ENCODE results near the gene CDH4. TPM values are rescaled to one million over a fixed set of nuclear protein-coding genes. Genes with fewer than 3 reads are reported as not detected.

Gene CDH4
- total RNA-seq, 1 experiment from 2014 or later = not detected

DNA sequence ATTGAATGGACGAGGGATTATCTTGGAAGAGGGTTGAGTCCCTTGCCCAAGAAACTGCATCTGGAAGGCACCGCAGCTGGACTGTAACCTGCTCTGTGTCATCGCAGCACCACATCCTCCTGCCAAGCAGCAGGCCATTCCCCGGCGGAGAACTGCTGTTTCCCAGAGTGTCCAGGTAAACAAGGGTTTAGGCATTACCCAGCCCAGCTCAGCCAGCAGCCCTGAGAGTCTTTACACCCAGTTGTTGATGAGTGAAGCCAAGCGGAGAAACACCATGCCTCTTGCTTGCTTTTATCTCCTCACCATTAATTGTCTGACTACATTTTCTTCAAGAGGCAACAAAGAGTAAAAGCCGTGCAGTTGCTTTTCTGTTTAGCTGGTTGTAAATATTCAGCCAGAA lies 104.1 kb downstream of the CDH4 start:
- TF ChIP-seq, protein P1, sequence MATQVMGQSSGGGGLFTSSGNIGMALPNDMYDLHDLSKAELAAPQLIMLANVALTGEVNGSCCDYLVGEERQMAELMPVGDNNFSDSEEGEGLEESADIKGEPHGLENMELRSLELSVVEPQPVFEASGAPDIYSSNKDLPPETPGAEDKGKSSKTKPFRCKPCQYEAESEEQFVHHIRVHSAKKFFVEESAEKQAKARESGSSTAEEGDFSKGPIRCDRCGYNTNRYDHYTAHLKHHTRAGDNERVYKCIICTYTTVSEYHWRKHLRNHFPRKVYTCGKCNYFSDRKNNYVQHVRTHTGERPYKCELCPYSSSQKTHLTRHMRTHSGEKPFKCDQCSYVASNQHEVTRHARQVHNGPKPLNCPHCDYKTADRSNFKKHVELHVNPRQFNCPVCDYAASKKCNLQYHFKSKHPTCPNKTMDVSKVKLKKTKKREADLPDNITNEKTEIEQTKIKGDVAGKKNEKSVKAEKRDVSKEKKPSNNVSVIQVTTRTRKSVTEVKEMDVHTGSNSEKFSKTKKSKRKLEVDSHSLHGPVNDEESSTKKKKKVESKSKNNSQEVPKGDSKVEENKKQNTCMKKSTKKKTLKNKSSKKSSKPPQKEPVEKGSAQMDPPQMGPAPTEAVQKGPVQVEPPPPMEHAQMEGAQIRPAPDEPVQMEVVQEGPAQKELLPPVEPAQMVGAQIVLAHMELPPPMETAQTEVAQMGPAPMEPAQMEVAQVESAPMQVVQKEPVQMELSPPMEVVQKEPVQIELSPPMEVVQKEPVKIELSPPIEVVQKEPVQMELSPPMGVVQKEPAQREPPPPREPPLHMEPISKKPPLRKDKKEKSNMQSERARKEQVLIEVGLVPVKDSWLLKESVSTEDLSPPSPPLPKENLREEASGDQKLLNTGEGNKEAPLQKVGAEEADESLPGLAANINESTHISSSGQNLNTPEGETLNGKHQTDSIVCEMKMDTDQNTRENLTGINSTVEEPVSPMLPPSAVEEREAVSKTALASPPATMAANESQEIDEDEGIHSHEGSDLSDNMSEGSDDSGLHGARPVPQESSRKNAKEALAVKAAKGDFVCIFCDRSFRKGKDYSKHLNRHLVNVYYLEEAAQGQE (IDR thresholded peaks at IDR 0.05; ENCODE audit: insufficient read depth in 1 of 2, low read depth in 2 of 2, low read length in 1 of 2) = no peak
- TF ChIP-seq TCF7L2 (IDR thresholded peaks at IDR 0.05; ENCODE audit: low read depth, low read length) = no peak
- TF ChIP-seq, protein P2, sequence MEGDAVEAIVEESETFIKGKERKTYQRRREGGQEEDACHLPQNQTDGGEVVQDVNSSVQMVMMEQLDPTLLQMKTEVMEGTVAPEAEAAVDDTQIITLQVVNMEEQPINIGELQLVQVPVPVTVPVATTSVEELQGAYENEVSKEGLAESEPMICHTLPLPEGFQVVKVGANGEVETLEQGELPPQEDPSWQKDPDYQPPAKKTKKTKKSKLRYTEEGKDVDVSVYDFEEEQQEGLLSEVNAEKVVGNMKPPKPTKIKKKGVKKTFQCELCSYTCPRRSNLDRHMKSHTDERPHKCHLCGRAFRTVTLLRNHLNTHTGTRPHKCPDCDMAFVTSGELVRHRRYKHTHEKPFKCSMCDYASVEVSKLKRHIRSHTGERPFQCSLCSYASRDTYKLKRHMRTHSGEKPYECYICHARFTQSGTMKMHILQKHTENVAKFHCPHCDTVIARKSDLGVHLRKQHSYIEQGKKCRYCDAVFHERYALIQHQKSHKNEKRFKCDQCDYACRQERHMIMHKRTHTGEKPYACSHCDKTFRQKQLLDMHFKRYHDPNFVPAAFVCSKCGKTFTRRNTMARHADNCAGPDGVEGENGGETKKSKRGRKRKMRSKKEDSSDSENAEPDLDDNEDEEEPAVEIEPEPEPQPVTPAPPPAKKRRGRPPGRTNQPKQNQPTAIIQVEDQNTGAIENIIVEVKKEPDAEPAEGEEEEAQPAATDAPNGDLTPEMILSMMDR (IDR thresholded peaks at IDR 0.05) = no peak
- no peak for TF ChIP-seq POLR2AphosphoS5 (IDR thresholded peaks at IDR 0.05; ENCODE audit: low read depth, low read length)
- TF ChIP-seq SIN3A (IDR thresholded peaks at IDR 0.05; ENCODE audit: borderline replicate concordance, insufficient read depth, low read depth, low read length) = no peak
- ChIA-PET POLR2A (no interaction called here), CTCF (no interaction called here)
- no peak overlapping the region for H3K4me3 ChIP-seq (ENCODE audit: low read depth in 2 of 2, low read length in 2 of 2)
- H3K9me3 ChIP-seq (ENCODE audit: control insufficient read depth, insufficient read depth, low read depth, low read length) = no peaks in the 10 kb centered on the region
- intact Hi-C loops (cut with micrococcal nuclease; ENCODE audit: unreplicated experiment) = no loop called here
- no peaks in the 10 kb centered on the region for H3K36me3 ChIP-seq (ENCODE audit: control insufficient read depth, insufficient read depth, low read length)
- H3K27ac ChIP-seq (ENCODE audit: low read length) = no peak overlapping the region
- in situ Hi-C loops (cut with HindIII; ENCODE audit: low pct_unique_long_range_greater_than_20kb, low sequenced_read_pairs) = no loop called here
- no peaks in the 10 kb centered on the region for H3K4me1 ChIP-seq (ENCODE audit: control insufficient read depth, insufficient read depth, low read length)
- peaks cover 14% of the 10 kb centered on the region for H3K27me3 ChIP-seq (ENCODE audit: control insufficient read depth, insufficient read depth, low read length)
- no peak for ATAC-seq
- BruUV-seq (replicated peaks) = no TSS peak
- no peak for DNase-seq (ENCODE audit: low read depth, low spot score)

DNA sequence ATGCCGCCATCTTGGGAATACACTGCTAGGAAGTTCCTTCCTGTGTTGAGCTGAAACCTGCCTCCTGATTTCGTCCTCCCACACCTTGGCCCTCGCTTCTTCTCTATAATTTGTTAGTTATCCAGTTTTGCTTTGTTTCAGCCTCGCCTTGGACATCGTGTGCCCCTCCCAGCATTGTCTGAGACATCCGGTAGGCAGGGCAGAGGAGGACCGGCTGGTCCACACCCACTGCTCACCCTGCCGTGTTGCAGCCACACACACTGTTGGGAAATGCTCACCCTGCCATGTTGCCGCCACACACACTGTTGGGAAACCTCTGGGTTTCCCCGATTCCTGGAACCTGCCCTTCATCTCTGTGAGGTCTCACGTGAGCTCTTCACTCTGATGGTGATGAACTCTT lies 105.1 kb downstream of the CDH4 start:
- in situ Hi-C loops (cut with HindIII; ENCODE audit: low pct_unique_long_range_greater_than_20kb, low sequenced_read_pairs) (no loop called here), intact Hi-C loops (cut with micrococcal nuclease; ENCODE audit: unreplicated experiment) (no loop called here)
- TF ChIP-seq, protein P2 (IDR thresholded peaks at IDR 0.05) = no peak
- TF ChIP-seq, protein P1 (IDR thresholded peaks at IDR 0.05; ENCODE audit: insufficient read depth in 1 of 2, low read depth in 2 of 2, low read length in 1 of 2) = no peak
- TF ChIP-seq SIN3A (IDR thresholded peaks at IDR 0.05; ENCODE audit: borderline replicate concordance, insufficient read depth, low read depth, low read length) = no peak
- no peak for TF ChIP-seq TCF7L2 (IDR thresholded peaks at IDR 0.05; ENCODE audit: low read depth, low read length)
- TF ChIP-seq POLR2AphosphoS5 (IDR thresholded peaks at IDR 0.05; ENCODE audit: low read depth, low read length) = no peak
- POLR2A ChIA-PET = no interaction called here
- H3K9me3 ChIP-seq (ENCODE audit: control insufficient read depth, insufficient read depth, low read depth, low read length) = no peaks in the 10 kb centered on the region
- no peak overlapping the region for H3K27ac ChIP-seq (ENCODE audit: low read length)
- ATAC-seq (no peak), DNase-seq (ENCODE audit: low read depth, low spot score) (no peak)
- CTCF ChIA-PET = no interaction called here
- H3K27me3 ChIP-seq (ENCODE audit: control insufficient read depth, insufficient read depth, low read length) = peaks cover 14% of the 10 kb centered on the region
- no TSS peak for BruUV-seq (replicated peaks)
- H3K4me3 ChIP-seq (ENCODE audit: low read depth in 2 of 2, low read length in 2 of 2) = no peak overlapping the region
- H3K36me3 ChIP-seq (ENCODE audit: control insufficient read depth, insufficient read depth, low read length) = no peaks in the 10 kb centered on the region
- no peaks in the 10 kb centered on the region for H3K4me1 ChIP-seq (ENCODE audit: control insufficient read depth, insufficient read depth, low read length)
